HG03097 (cell line): ENCODE results near the gene PDE4B.

Experiments
- ATAC-seq: cut with Tn5 transposase; IDR thresholded peaks from one replicate; pipeline ENCODE4 v1.9.1; 2021; ENCODE audit not compliant: unreplicated experiment, low FRiP score

The PDE4B gene

GRCh38 chr1:66274634-66275033 lies 481.9 kb downstream of the PDE4B start:
- ATAC-seq = no peak

DNA sequence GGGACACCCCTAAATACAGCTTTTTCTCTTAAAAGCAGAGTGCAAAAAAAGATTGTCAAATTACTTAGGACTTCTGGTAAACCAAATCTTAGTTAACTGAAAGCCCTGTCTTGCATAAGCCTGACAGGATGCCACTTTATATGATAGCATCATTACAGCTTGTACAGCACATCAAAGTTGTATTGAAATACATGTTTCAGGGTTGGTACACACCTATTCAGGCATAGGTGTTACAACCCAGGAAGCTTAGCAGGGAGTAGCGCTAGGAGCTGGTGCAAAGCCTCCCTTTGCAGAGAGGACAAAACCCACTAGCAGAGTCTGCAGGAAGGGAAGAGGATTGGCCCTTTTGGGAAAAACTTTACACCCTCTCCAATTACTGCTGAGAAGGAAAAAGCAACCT lies 482.4 kb downstream of the PDE4B start:
- no peak for ATAC-seq

DNA sequence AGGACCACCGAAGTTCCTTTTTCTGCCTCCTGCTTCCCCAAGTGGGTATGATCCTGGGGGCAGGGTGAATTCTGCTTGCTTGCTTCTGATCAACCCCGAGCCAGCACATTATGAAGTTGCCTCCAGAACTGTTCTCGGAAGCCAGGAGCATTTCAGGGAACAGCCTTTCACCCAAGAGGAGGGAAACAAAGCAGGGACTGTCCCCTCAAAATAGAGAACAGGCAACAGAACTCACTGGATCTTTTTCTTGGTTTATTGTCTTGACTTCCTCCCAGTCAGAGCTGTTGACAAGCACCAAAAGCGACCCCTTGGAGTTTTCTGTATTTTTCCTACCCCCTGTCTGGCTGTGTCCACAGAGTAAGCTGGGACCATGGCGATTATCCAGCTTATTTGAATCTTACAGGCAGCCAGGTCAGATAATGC lies 482.9 kb downstream of the PDE4B start:
- ATAC-seq = no peak

DNA sequence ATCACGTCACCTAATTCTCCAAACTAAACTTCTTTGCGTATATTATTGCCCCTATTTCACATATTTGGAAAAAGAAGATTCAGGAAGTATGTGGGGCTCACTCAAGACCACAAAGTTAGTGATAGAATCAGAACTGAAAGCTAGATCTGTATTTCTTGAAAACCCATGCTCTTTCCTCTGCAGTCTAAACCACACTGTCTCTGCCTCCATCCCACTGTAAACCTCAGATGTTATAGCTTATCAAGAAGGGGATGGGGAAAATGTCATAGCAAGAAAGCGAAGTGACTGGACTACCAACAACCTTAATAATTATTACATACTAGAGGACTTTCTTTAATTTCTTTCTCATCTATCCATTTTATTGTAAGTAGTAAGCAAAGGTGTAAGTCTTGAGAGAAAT lies 483.5 kb downstream of the PDE4B start:
- peak; percentile 68 for ATAC-seq

GRCh38 chr1:66278260-66279021 lies 485.7 kb downstream of the PDE4B start:
- ATAC-seq = no peak

DNA sequence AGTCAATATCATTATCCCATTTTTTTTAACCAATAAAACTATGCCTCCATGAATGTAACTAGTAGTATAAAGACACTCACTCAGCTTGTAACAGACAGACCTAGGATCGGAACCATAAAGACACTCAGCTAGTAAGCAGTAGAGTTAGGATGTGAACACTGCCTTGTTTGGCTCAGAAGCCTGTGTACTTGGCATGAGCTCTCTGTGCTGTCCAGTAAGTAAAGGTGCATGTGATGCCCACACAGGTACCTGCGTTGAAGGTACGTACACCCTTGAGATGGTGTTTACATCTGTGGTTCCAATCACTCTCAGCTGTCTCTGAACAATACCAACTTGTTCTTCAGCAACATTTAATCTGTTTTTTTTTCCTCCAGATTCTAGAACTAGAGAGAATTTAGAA lies 489.1 kb downstream of the PDE4B start:
- ATAC-seq = no peak

DNA sequence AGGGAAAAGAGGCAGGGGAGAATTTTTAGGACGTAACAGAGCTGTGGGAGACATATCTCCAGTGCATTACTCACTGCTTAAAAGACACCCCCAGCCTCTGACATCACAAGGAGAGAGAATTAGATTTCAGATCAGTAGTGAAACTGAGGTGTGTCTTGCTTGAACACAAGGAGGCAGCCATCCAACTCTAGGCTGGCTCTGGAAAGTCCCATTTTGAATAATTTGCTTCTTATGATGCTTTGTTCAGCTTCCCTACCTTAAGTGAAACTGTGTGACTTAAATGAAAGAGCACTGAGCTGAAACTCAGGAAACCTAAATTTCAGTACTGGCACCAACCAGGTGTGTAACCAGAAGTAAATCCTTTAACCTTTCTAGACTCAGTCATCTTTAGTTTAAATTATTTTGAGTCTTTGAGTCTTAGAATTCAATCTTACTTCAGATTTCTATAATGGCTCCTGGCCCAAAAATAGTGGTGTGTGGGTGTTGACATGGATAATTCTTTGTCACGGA lies 489.7 kb downstream of the PDE4B start:
- ATAC-seq = peak; percentile 76

DNA sequence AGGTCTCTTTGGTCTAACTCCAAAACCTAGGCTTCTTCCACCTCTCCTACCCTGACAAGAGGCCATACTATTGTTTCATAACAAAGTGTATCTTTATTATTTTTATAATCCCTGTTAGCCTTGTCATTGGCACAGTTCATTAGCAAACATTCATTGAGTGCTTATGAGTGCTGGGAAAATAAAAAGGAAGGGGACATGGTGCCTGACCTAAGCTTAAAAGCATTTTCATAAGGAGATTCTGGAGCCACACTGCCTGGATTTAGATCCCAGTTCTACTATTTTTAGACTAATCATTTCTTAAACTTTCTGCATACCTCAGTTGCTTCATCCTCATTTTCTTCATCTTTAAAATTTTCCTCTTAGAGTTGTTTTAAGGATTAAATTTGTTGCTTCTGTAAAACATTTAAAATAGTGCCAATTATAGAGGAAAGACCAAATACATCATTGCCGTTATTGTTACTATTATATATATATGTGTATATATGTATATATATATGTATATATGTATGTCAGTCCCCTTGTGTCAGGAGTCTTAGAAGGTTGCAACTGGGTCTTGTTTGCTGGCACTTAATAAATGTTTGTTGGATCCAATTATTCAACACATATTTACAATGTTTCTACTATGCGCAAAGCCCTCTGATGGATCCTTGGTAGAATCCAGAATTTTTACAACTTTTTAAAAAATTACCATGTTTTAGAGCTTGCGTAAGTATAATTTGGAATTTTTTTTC lies 490.4 kb downstream of the PDE4B start:
- ATAC-seq = no peak

DNA sequence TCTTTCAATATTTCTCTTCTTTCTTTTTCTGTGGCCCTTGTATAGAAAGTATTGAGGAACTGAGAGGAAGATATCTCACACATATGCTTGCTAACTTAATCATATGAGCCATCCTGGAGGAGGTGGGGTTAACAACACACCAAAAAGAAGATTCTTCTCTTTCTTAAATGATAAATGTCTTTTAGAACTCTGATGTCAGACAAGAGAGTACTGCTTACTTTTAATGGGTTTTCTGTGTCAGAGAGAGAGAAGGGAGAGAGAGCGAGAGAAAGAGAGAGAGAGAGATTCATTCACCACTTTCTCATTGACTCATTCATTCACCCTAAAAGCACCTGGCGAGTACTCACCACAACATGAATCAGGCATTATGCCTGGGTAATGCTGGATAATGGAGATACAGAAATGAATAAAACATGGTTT lies 490.9 kb downstream of the PDE4B start:
- ATAC-seq = peak; percentile 42

GRCh38 chr1:66284746-66285145 lies 492.1 kb downstream of the PDE4B start:
- ATAC-seq = no peak

DNA sequence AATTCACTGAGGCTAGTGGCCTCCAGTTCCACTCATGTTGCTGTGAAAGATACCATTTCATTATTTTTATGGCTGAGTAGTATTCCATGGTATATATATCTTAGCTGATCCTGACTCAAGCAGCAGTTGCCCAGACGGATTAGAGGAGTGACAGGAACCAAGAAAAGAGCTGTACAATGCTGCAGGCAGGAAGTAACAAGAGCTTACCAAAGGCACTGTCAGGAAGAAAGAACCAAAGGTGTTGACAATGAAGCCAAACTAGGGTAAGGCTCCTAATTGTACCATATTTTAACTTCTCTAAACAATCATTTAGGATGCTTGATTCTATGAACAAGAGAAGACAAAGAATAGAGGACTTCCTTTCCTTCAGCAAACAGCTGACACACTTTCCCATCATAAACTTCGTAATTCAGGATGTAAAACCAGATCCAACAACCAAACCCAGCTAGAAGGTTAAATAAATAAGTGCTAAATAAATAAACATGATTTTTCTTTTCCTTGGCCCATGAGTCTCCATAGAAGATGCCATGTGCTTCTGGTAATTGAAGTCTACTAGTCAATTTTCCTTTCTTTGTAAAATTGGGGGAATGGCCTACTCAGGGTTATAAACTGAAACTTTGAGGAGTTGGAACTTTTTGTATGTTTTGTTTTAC lies 493.0 kb downstream of the PDE4B start:
- ATAC-seq = no peak

GRCh38 chr1:66286307-66286706 lies 493.6 kb downstream of the PDE4B start:
- ATAC-seq = no peak

DNA sequence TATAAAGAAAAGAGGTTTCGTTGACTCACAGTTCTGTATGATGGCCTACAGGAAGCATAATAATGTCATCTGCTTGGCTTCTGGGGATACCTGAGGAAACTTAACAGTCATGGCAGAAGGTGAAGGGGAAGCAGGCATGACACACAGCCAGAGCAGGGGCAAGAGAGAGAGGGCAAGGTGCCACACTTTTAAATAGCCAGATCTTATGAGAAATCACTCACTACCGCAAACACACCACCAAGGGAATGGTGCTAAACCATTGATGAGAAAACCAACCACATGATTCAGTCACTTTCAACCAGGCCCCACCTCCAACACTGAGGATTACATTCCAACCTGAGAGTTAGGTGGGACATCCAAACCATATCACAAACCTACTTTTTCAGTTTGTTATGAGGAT lies 495.4 kb downstream of the PDE4B start:
- no peak for ATAC-seq

GRCh38 chr1:66290761-66291530 lies 498.3 kb downstream of the PDE4B start:
- no peak for ATAC-seq

DNA sequence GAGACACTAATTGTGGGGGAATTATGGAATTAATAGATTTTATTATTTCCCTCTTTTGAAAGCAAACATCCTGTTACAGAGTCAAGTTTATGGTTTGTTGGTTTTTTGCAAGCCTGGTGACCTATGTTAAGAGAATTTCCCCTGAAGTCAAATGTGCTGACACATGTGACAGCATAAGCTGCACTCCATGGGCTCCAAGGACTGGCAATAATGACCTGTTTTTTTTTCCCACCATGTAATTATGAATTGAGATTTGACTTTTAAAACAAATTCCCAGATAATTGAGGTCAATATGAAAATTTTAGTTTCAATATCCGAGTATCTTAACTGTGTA lies 498.8 kb downstream of the PDE4B start:
- no peak for ATAC-seq

GRCh38 chr1:66292305-66292704 lies 499.6 kb downstream of the PDE4B start:
- ATAC-seq = no peak

- ATAC-seq = no peak
Measured at GRCh38 chr1:66292944-66293343, 500.2 kb downstream of the PDE4B start.

DNA sequence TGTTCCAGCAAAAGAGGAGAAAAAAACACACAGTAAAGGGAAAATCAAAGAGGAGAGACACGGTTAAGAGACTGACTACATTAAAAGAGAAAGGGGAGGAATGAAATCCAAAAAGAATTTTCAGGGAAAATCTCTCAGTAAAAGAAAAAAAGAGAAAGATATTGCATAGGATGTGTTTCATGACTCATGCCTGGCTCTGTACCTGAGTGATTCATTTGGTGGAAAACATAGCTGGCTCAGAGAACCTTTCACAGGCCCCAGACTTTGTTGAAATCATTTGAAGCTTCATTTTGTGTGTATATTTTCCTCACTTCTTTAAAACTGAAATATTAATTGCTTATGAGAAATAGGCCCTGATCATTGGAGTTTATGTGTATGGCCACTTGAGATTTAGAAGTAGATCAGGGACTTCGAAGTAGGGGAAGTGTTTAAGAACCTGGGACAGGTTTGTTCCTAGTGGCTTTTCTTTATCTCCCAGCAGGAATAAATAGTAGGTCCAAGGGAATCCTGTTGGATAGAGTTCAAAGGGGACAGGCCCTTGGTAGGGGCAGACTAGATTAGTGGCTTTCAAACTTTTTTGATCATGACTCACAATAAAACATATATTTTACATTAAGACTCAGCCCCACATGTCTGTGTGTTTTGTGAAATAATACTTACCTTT lies 502.1 kb downstream of the PDE4B start:
- no peak for ATAC-seq

DNA sequence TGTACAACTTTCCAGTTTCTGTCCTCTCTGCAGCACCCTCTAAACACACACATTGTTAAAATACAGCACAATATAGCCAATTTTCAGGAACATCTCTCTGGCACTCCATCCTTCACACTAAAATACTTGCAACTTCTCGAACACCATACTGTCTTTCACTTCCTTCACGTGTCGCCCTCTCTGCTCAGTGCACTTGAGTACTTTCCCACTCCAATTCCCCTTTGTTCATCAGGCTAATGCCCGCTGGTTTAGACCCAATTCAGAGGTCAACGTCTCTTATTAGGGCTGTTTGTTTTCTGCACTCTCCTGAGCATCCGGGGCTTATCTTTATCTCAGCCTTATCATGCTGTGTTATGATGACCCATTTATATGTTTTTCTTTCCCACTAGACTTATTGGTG lies 503.1 kb downstream of the PDE4B start:
- no peak for ATAC-seq

DNA sequence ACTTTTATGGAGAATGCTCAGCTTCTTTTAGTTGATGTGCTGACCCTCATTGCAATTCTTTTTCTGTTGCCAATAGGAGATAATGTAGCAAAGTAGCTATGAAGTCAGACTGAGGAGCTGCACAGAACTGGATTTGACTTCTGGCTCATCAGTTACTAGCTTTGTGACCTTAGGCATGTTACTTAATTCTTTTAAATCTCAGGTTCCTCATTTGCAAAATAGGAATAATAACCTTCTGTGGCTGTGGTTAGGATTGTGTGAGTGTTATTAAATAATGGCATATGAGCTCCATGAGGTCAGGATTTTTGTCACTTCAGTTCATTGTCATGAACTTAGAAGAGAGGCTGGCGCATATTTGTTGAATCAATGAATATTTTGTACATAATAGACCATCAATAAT lies 503.7 kb downstream of the PDE4B start:
- ATAC-seq = no peak
